GM23338 (cell line): ENCODE results near the gene PRSS57. TPM values are rescaled to one million over a fixed set of nuclear protein-coding genes. Genes with fewer than 3 reads are reported as not detected.

Experiments
- ATAC-seq: fragments of 200-7000 bp; cut with Tn5 transposase; 3 replicates; pipeline ENCODE4 v1.9.1; 2020
- DNase-seq: peaks from one replicate; pipeline ENCODE4 v3.0.0-alpha.2; 2015; ENCODE audit warnings: low spot score
- H2AFZ ChIP-seq: fragments of 200-600 bp; sonication (generic); 2 replicates; pipeline ENCODE4 v1.8.0; 2016; ENCODE audit warnings: antibody characterized with exemption, mild to moderate bottlenecking, moderate library complexity
- H3F3A ChIP-seq: fragments of 200-600 bp; sonication (generic); replicated peaks from 2 replicates; pipeline ENCODE4 v1.8.0; 2017; ENCODE audit warnings: antibody characterized with exemption, mixed run types, low read depth
- H3K27ac ChIP-seq: fragments of 200-600 bp; sonication (generic); 2 replicates; pipeline ENCODE4 v1.6.1; 2016; ENCODE audit warnings: low read depth
- H3K27me3 ChIP-seq: fragments of 200-600 bp; sonication (generic); 2 replicates; pipeline ENCODE4 v1.8.0; 2016; ENCODE audit warnings: mild to moderate bottlenecking, mixed run types, moderate library complexity; ENCODE audit not compliant: insufficient read depth
- H3K36me3 ChIP-seq: fragments of 200-600 bp; sonication (generic); 2 replicates; pipeline ENCODE4 v1.8.0; 2016; ENCODE audit warnings: mild to moderate bottlenecking; ENCODE audit not compliant: insufficient read depth
- H3K4me1 ChIP-seq: fragments of 200-600 bp; sonication (generic); 2 replicates; pipeline ENCODE4 v1.8.0; 2016; ENCODE audit warnings: mild to moderate bottlenecking, moderate library complexity; ENCODE audit not compliant: insufficient read depth
- H3K4me2 ChIP-seq: fragments of 200-600 bp; sonication (generic); 2 replicates; pipeline ENCODE4 v1.7.1; 2017; ENCODE audit warnings: mixed run types
- H3K4me3 ChIP-seq: fragments of 200-600 bp; sonication (generic); 2 replicates; pipeline ENCODE4 v1.6.1; 2016; ENCODE audit warnings: mixed run types
- H3K79me2 ChIP-seq: fragments of 200-600 bp; sonication (generic); replicated peaks from 2 replicates; pipeline ENCODE4 v1.8.0; 2017; ENCODE audit warnings: mild to moderate bottlenecking; ENCODE audit not compliant: insufficient read depth
- H3K9me2 ChIP-seq: fragments of 200-600 bp; sonication (generic); 2 replicates; pipeline ENCODE4 v1.8.0; 2017; ENCODE audit not compliant: insufficient read depth
- H4K20me1 ChIP-seq: fragments of 200-600 bp; sonication (generic); replicated peaks from 2 replicates; pipeline ENCODE4 v1.8.0; 2017; ENCODE audit warnings: mild to moderate bottlenecking; ENCODE audit not compliant: insufficient read depth
- H3K27ac Mint-ChIP-seq: 2 replicates; pipeline ENCODE4 v1.8.0; 2020; ENCODE audit warnings: inconsistent platforms, mild to moderate bottlenecking, moderate library complexity, mixed read lengths
- H3K27me3 Mint-ChIP-seq: 3 replicates; pipeline ENCODE4 v1.8.0; 2022; ENCODE audit warnings: low read depth, mild to moderate bottlenecking, moderate library complexity, mixed read lengths, inconsistent platforms; ENCODE audit not compliant: insufficient read depth, poor library complexity
- H3K36me3 Mint-ChIP-seq: 3 replicates; pipeline ENCODE4 v1.8.0; 2021; ENCODE audit warnings: low read depth, mild to moderate bottlenecking, inconsistent platforms, moderate library complexity, mixed read lengths
- H3K4me1 Mint-ChIP-seq: 3 replicates; pipeline ENCODE4 v1.8.0; 2020; ENCODE audit warnings: mild to moderate bottlenecking, inconsistent platforms, mixed read lengths
- H3K4me3 Mint-ChIP-seq: 3 replicates; pipeline ENCODE4 v1.8.0; 2021; ENCODE audit warnings: moderate library complexity, mild to moderate bottlenecking, inconsistent platforms, mixed read lengths
- H3K9me3 Mint-ChIP-seq: 3 replicates; pipeline ENCODE4 v1.8.0; 2020; ENCODE audit warnings: moderate library complexity, mild to moderate bottlenecking, inconsistent platforms, mixed read lengths
- CTCF ChIP-seq, 2 experiments: fragments of 200-600 bp in 1 of 2; sonication (generic) in 1 of 2; conservative IDR thresholded peaks; 2 replicates each; pipeline versions ENCODE4 v1.5.1 to v1.6.1; 2016 to 2017; ENCODE audit warnings: antibody characterized with exemption in 2 of 2, low read depth in 2 of 2, mild to moderate bottlenecking in 2 of 2, moderate library complexity in 1 of 2
- ETS1 ChIP-seq: IDR thresholded peaks from 2 replicates; pipeline ENCODE4 v1.6.1; 2016; ENCODE audit warnings: antibody characterized with exemption
- EZH2 ChIP-seq: fragments of 200-600 bp; sonication (generic); IDR thresholded peaks from one replicate; pipeline ENCODE4 v1.8.0; 2017; ENCODE audit warnings: antibody characterized with exemption, mild to moderate bottlenecking, low read depth; ENCODE audit not compliant: unreplicated experiment
- EZH2phosphoT487 ChIP-seq: fragments of 200-600 bp; sonication (generic); IDR thresholded peaks from one replicate; pipeline ENCODE4 v1.8.1; 2018; ENCODE audit warnings: antibody characterized with exemption; ENCODE audit not compliant: unreplicated experiment
- POLR2AphosphoS5 ChIP-seq: IDR thresholded peaks from 2 replicates; pipeline ENCODE4 v1.6.1; 2016; ENCODE audit warnings: antibody characterized with exemption, low read depth
- REST ChIP-seq: IDR thresholded peaks from one replicate; pipeline ENCODE4 v1.6.1; 2018; ENCODE audit warnings: antibody characterized with exemption; ENCODE audit not compliant: unreplicated experiment
- STAT1 ChIP-seq: IDR thresholded peaks from one replicate; pipeline ENCODE4 v1.6.1; 2016; ENCODE audit warnings: antibody characterized with exemption; ENCODE audit not compliant: unreplicated experiment
- polyA plus RNA-seq: library from polyadenylated mRNA; unstranded; fragments of >200 nt; fragmentation: Nextera tagmentation; extraction: Ambion mirVana; gene quantifications from 2 replicates; pipeline ENCODE4 v1.2.1, GENCODE V29; 2016
- total RNA-seq: library from RNA; depleted of rRNA; stranded (reverse); fragments of >200 nt; shearing (Covaris generic); gene quantifications from 2 replicates; pipeline ENCODE4 v1.2.3, GENCODE V29; 2014

Gene PRSS57
- total and polyA plus RNA-seq, 2 experiments from 2014 or later = 0.34 TPM; not detected in 1

GRCh38 chr19:737591-738093 lies 42.4 kb upstream of the PRSS57 start:
- ATAC-seq (peak; percentile 81), DNase-seq (peak; percentile 87)
- Histone ChIP-seq H3K79me2 (no peaks in the 10 kb centered on the region), H3K27me3 (no peaks in the 10 kb centered on the region), H3K4me2 (no peak overlapping the region), H3K4me3 (no peak overlapping the region), H3K4me1 (no peaks in the 10 kb centered on the region; the same call in 1 of the 2 replicates), H3F3A (0 out of 2 replicates have a peak, but pooled peaks cover 3% of the 10 kb centered on the region), H4K20me1 (no peaks in the 10 kb centered on the region; the same call in 1 of the 2 replicates), H2AFZ (no peak overlapping the region), H3K36me3 (no peaks in the 10 kb centered on the region), H3K9me2 (no peaks in the 10 kb centered on the region), H3K27ac (no peak overlapping the region)
- Mint-ChIP-seq H3K9me3 (peaks cover 4% of the 10 kb centered on the region; the same call in 2 of the 3 replicates), H3K4me3 (no peak overlapping the region), H3K27ac (no peak overlapping the region), H3K4me1 (no peaks in the 10 kb centered on the region; the same call in 2 of the 3 replicates), H3K36me3 (no peaks in the 10 kb centered on the region), H3K27me3 (peaks cover 15% of the 10 kb centered on the region)
- TF ChIP-seq POLR2AphosphoS5 (no peak), CTCF (conservative IDR thresholded peaks at IDR 0.05; ENCODE audit: low read depth in 2 of 2) (peak; percentile 64 to 80)

- Histone ChIP-seq H3K9me2 (no peaks in the 10 kb centered on the region), H3K4me3 (no peak overlapping the region), H3K27me3 (no peaks in the 10 kb centered on the region), H3K4me2 (no peak overlapping the region), H4K20me1 (no peaks in the 10 kb centered on the region; the same call in 1 of the 2 replicates), H2AFZ (no peak overlapping the region), H3K36me3 (no peaks in the 10 kb centered on the region; the same call in 1 of the 2 replicates), H3K79me2 (no peaks in the 10 kb centered on the region), H3F3A (no peaks in the 10 kb centered on the region), H3K27ac (no peak overlapping the region), H3K4me1 (no peaks in the 10 kb centered on the region; the same call in 1 of the 2 replicates)
- H3K27me3 Mint-ChIP-seq = peaks cover 11% of the 10 kb centered on the region
- H3K27ac Mint-ChIP-seq = no peak overlapping the region
- no peaks in the 10 kb centered on the region; the same call in 2 of the 3 replicates for H3K4me1 Mint-ChIP-seq
- H3K36me3 Mint-ChIP-seq = no peaks in the 10 kb centered on the region
- H3K4me3 Mint-ChIP-seq = no peak overlapping the region
- no peak for TF ChIP-seq EZH2phosphoT487
- no peak for TF ChIP-seq EZH2
- no peak for TF ChIP-seq ETS1
- ATAC-seq (no peak), DNase-seq (no peak)
- no peaks in the 10 kb centered on the region; the same call in 1 of the 3 replicates for H3K9me3 Mint-ChIP-seq
Observed at GRCh38 chr19:736125-736524, 40.9 kb upstream of the PRSS57 start.

GRCh38 chr19:734716-735115 lies 39.5 kb upstream of the PRSS57 start:
- H3K27ac ChIP-seq = no peak overlapping the region
- no peak overlapping the region for H3K4me3 Mint-ChIP-seq
- no peak overlapping the region for H2AFZ ChIP-seq
- H3K4me1 ChIP-seq = no peaks in the 10 kb centered on the region; the same call in 1 of the 2 replicates
- no peak overlapping the region for H3K4me3 ChIP-seq
- H3K27me3 ChIP-seq = no peaks in the 10 kb centered on the region
- no peaks in the 10 kb centered on the region for H3K79me2 ChIP-seq
- H3K36me3 Mint-ChIP-seq = no peaks in the 10 kb centered on the region
- ATAC-seq (no peak), DNase-seq (no peak)
- no peak overlapping the region for H3K27ac Mint-ChIP-seq
- no peaks in the 10 kb centered on the region; the same call in 1 of the 2 replicates for H4K20me1 ChIP-seq
- no peaks in the 10 kb centered on the region for H3K9me2 ChIP-seq
- H3K27me3 Mint-ChIP-seq = peaks cover 8% of the 10 kb centered on the region
- no peaks in the 10 kb centered on the region for H3F3A ChIP-seq
- no peak overlapping the region for H3K4me2 ChIP-seq
- H3K4me1 Mint-ChIP-seq = no peaks in the 10 kb centered on the region; the same call in 2 of the 3 replicates
- H3K36me3 ChIP-seq = no peaks in the 10 kb centered on the region; the same call in 1 of the 2 replicates
- H3K9me3 Mint-ChIP-seq = no peaks in the 10 kb centered on the region; the same call in 1 of the 3 replicates
- no peak for TF ChIP-seq REST
- no peak for TF ChIP-seq STAT1
- no peak for TF ChIP-seq EZH2phosphoT487
